Type B pancreatic cell (in vitro differentiated cells): ENCODE measurements around the gene BAG3. TPM values are rescaled to one million over a fixed set of nuclear protein-coding genes. Genes with fewer than 3 reads are reported as not detected.

ENCODE experiments used
- DNase-seq: peaks from one replicate; pipeline ENCODE4 v3.0.0; 2021; ENCODE audit warnings: mixed read lengths; ENCODE audit not compliant: unreplicated experiment; ENCODE audit errors: extremely low spot score
- H3K27ac Mint-ChIP-seq: 2 replicates; pipeline ENCODE4 v1.8.0; 2021; ENCODE audit warnings: mild to moderate bottlenecking, mixed read lengths
- H3K27me3 Mint-ChIP-seq: 2 replicates; pipeline ENCODE4 v1.8.0; 2021; ENCODE audit warnings: mixed read lengths
- H3K36me3 Mint-ChIP-seq: 2 replicates; pipeline ENCODE4 v1.8.0; 2021; ENCODE audit warnings: mixed read lengths
- H3K4me1 Mint-ChIP-seq: one replicate; pipeline ENCODE4 v1.8.0; 2021; ENCODE audit warnings: mixed read lengths; ENCODE audit not compliant: unreplicated experiment
- H3K4me3 Mint-ChIP-seq: 2 replicates; pipeline ENCODE4 v1.8.0; 2021; ENCODE audit warnings: mild to moderate bottlenecking, mixed read lengths
- H3K9me3 Mint-ChIP-seq: 2 replicates; pipeline ENCODE4 v1.8.0; 2021; ENCODE audit warnings: mixed read lengths
- total RNA-seq: library from RNA; stranded (reverse); gene quantifications from 2 replicates; pipeline ENCODE4 v1.2.1, GENCODE V29; 2021; ENCODE audit warnings: low replicate concordance
- TF ChIP-seq, protein P1 (sequence below): fragments of 200-600 bp; sonication (generic); conservative IDR thresholded peaks from 2 replicates; pipeline ENCODE4 v1.5.0; 2021; ENCODE audit warnings: antibody characterized with exemption, mild to moderate bottlenecking

BAG3 gene
- total RNA-seq, 1 donor from 2014 or later = 24.9 TPM

DNA sequence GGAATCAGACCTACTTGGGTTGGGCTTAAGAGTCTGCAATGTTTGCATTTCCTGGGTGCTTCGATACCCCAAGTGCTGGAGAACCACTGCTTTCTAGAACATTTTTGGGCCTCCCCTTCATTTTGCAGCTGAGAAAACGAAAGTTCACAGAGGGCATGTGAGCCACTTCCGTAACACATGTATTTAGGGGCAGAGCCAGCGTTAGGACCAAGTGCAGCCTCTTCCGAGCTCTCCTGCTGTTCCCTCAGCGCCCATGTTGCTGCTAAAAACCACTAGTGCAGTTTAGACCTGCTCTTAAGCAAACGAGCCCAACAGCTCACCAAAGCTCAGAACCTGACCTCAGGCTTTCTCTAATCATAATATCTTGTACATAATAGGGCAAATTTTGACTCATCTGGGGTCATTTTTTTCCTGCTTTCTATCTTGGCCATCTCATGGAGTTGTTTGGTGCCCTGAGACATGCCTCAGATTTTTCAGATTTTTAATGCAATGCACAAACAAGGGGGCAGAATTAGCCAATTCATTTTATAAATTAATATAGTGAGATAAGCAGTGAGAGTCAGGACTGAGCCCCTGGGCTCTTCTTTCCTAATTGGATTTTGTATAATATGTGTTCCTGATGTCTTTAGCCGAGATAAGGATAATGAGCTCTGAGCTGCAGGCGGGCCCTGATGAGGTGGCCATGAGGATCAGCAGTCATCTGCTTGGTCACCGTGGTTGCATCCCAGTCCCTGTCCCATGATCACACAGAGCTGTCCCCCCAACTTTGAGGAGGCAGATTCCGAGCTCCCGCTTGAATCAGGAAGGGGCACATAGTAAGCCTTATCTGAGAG lies 12.9 kb downstream of the BAG3 start:
- TF ChIP-seq, protein P1, sequence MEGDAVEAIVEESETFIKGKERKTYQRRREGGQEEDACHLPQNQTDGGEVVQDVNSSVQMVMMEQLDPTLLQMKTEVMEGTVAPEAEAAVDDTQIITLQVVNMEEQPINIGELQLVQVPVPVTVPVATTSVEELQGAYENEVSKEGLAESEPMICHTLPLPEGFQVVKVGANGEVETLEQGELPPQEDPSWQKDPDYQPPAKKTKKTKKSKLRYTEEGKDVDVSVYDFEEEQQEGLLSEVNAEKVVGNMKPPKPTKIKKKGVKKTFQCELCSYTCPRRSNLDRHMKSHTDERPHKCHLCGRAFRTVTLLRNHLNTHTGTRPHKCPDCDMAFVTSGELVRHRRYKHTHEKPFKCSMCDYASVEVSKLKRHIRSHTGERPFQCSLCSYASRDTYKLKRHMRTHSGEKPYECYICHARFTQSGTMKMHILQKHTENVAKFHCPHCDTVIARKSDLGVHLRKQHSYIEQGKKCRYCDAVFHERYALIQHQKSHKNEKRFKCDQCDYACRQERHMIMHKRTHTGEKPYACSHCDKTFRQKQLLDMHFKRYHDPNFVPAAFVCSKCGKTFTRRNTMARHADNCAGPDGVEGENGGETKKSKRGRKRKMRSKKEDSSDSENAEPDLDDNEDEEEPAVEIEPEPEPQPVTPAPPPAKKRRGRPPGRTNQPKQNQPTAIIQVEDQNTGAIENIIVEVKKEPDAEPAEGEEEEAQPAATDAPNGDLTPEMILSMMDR = no peak
- Mint-ChIP-seq H3K4me3 (no peak overlapping the region), H3K36me3 (peaks cover 3% of the 10 kb centered on the region), H3K9me3 (no peaks in the 10 kb centered on the region), H3K27me3 (no peaks in the 10 kb centered on the region), H3K4me1 (peaks cover 26% of the 10 kb centered on the region), H3K27ac (no peak overlapping the region)
- DNase-seq = no peak

DNA sequence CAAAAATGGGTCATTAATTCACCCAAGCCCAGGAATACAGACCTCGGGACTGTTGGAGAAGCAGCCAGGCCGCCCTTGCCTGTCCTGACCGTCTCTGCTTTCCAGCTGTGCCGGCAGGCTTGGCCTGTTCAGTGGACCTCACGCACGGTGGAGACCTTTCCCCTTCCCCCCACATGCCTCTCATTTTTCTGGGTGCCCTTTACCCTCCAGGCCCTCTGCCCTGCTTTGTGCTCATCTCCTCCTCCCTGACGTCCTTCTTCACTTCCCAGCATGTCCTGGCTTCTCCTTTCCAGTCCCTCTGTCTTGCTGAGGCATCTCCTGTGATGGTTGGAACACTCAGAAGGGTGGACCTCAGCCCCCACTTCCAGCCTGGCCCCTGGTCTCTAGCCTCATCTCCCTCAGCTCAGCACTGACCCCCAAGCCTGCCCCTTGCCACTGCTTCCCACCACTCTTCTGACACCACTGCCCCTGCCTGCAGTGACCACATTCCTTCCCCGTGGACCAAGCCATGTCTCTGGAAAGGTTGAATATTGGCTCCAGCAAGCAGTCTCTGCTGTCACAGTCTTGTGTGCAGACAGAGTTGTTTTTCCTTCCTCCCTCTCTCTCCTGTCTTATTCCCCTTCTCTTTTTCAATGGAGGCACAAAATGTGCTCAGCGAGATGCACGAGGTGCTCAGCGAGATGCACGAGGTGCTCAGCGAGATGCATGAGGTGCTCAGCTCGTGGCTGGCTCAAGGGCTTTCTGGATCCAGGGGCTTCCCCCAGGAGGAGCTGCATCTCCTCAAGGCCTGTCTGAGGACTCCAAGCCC lies 14.9 kb downstream of the BAG3 start:
- TF ChIP-seq, protein P1 = no peak
- Mint-ChIP-seq H3K4me1 (peaks cover 29% of the 10 kb centered on the region), H3K9me3 (no peaks in the 10 kb centered on the region), H3K4me3 (no peak overlapping the region), H3K27me3 (no peaks in the 10 kb centered on the region), H3K27ac (no peak overlapping the region), H3K36me3 (peaks cover 3% of the 10 kb centered on the region)
- no peak for DNase-seq

DNA sequence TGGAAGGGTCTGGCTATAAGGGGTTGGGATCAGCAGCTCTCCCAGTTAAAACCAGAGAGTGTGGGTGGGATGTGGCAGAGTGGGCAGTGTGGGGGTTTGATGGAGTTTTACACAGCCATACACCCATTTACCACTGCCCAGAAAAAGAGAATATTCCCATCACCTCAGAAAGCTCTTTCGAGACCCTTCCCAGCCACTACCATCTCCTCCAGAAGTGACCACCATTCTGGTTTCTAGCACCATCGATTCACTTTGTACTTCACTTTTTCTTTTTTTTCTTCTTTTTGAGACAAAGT lies 15.5 kb downstream of the BAG3 start:
- Mint-ChIP-seq H3K27me3 (no peaks in the 10 kb centered on the region), H3K27ac (no peak overlapping the region), H3K4me1 (peaks cover 29% of the 10 kb centered on the region), H3K9me3 (no peaks in the 10 kb centered on the region), H3K36me3 (peaks cover 3% of the 10 kb centered on the region), H3K4me3 (no peak overlapping the region)
- TF ChIP-seq, protein P1 = no peak
- no peak for DNase-seq

DNA sequence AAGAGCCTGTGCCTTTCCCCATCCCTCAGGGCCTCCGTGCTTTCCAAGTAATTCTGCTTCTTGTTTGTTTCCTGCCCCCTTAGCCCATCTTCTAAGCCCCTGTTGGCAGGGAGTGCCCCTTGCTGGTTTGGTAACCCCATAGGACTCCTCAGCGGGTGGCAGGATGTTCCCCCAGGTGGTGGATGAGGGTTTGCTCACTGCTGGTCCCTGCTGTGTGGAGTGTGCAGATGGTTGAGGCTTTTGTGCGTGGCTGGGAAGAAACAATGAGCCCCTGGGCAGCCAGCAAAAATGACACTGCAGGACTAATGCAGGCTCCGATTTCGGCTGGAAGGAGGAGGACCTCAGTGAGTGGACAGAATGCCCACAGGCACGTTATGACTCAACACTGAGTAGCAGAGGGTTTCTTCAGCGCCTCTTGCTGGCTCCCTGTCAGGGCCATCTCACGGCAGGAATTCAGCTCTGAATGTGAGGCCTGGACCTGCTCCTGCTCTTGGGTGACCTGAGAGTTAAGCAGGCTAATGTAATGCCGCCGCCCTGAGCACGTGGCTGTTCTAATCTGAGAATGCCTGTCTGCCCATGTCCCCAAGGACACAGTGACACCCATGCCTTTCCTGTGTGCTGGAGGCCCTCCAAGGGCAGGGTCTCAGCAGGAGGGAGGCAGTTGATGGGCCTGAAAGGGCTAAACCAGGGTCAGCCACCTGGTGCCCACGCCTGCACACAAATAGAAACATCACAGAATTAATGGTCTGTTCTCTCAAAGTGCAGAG lies 16.6 kb downstream of the BAG3 start:
- TF ChIP-seq, protein P1 = no peak
- Mint-ChIP-seq H3K27me3 (no peaks in the 10 kb centered on the region), H3K4me1 (peaks cover 30% of the 10 kb centered on the region), H3K4me3 (peak overlapping the region; percentile 1), H3K27ac (peak overlapping the region; percentile 45), H3K36me3 (no peaks in the 10 kb centered on the region), H3K9me3 (no peaks in the 10 kb centered on the region)
- DNase-seq = no peak

DNA sequence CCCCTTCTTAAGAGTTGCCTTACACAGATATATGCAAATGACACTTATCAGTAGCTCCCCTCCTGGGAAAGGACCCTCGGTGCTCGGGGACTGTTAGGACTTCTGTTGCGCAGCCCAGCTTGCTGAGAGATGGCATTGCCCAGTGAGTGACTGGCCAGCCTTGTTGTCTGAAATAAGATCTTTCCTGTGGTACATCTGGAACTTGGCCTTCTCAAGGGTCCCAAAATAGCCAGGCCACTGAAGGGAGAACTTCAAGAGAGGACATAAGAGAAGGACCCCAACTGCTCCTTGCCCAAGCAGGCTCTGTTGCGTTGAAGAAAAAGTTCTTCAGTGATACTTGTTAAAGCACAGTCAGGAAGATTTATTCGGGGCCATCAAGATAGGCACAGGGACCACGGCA lies 17.3 kb downstream of the BAG3 start:
- H3K4me1 Mint-ChIP-seq = peaks cover 35% of the 10 kb centered on the region

More for the DNA sequence above, 17.3 kb downstream of the BAG3 start:
- H3K4me3 Mint-ChIP-seq = peak overlapping the region; percentile 1
- H3K9me3 Mint-ChIP-seq = no peaks in the 10 kb centered on the region
- no peak for DNase-seq
- H3K36me3 Mint-ChIP-seq = peaks cover 6% of the 10 kb centered on the region
- TF ChIP-seq, protein P1 = no peak
- H3K27me3 Mint-ChIP-seq = no peaks in the 10 kb centered on the region
- peak overlapping the region; percentile 45 for H3K27ac Mint-ChIP-seq
